Fibroblast of skin of scalp (primary cell): ENCODE results near the gene DAZAP1. TPM values are rescaled to one million over a fixed set of nuclear protein-coding genes. Genes with fewer than 3 reads are reported as not detected.

Experiments used
- DNase-seq: peaks from one replicate; pipeline ENCODE4 v3.0.0-alpha.2; 2013
- polyA plus RNA-seq, 2 experiments: library from polyadenylated mRNA; unstranded; fragments of 120-200 nt; gene quantifications; one replicate each; pipeline ENCODE4 v1.2.1, GENCODE V29; 2013; ENCODE audit not compliant: insufficient read length in 2 of 2

The DAZAP1 gene
- polyA plus RNA-seq (2013, experiment 1 of 2; ENCODE audit: insufficient read length), result 133 TPM
- 117 TPM for polyA plus RNA-seq (2013, experiment 2 of 2; ENCODE audit: insufficient read length)

GRCh38 chr19:1407528-1408299 lies at the start of gene DAZAP1:
TSS of gene DAZAP1 (plus strand) at chr19:1407586. CDS start at chr19:1407774, 188 bp downstream.
- DNase-seq, result no peak

- DNase-seq, result no peak
Measured at GRCh38 chr19:1360126-1360817, 47.1 kb upstream of the DAZAP1 start.

GRCh38 chr19:1360818-1361461 lies 46.4 kb upstream of the DAZAP1 start:
- DNase-seq, result peak; percentile 85

GRCh38 chr19:1361601-1362386 lies 45.6 kb upstream of the DAZAP1 start:
- peak; percentile 92 for DNase-seq

GRCh38 chr19:1362387-1363257 lies 44.8 kb upstream of the DAZAP1 start:
- no peak for DNase-seq

GRCh38 chr19:1363599-1363998 lies 43.8 kb upstream of the DAZAP1 start:
- no peak for DNase-seq

GRCh38 chr19:1364070-1364704 lies 43.2 kb upstream of the DAZAP1 start:
- DNase-seq, result no peak

GRCh38 chr19:1365319-1366269 lies 41.8 kb upstream of the DAZAP1 start:
- no peak for DNase-seq

GRCh38 chr19:1366296-1366695 lies 41.1 kb upstream of the DAZAP1 start:
- DNase-seq, result no peak

GRCh38 chr19:1366899-1367870 lies 40.2 kb upstream of the DAZAP1 start:
- no peak for DNase-seq

GRCh38 chr19:1369214-1369805 lies 38.1 kb upstream of the DAZAP1 start:
- no peak for DNase-seq

- DNase-seq, result no peak
Measured at GRCh38 chr19:1370579-1371361, 36.6 kb upstream of the DAZAP1 start.

- DNase-seq, result no peak
Measured at GRCh38 chr19:1373042-1373533, 34.3 kb upstream of the DAZAP1 start.

- DNase-seq, result peak; percentile 27
Measured at GRCh38 chr19:1373534-1374249, 33.7 kb upstream of the DAZAP1 start.

GRCh38 chr19:1374250-1374577 lies 33.2 kb upstream of the DAZAP1 start:
- DNase-seq, result no peak

GRCh38 chr19:1376415-1376805 lies 31.0 kb upstream of the DAZAP1 start:
- no peak for DNase-seq
